Fibroblast of skin of scalp (primary cell): Measurements from ENCODE around the gene GALNT5. TPM values are rescaled to one million over a fixed set of nuclear protein-coding genes. Genes with fewer than 3 reads are reported as not detected.
A peak's percentile ranks its signal among the peaks of the same experiment; 100 is the strongest.
"Not testable (repeated sequence)": the region's sequence is repeated elsewhere in the genome, so short reads cannot be mapped to it uniquely, and the experiment has no call there.

Source experiments
- DNase-seq: peaks from one replicate; pipeline ENCODE4 v3.0.0-alpha.2; 2013
- polyA plus RNA-seq, 2 experiments: library from polyadenylated mRNA; unstranded; fragments of 120-200 nt; gene quantifications; one replicate each; pipeline ENCODE4 v1.2.1, GENCODE V29; 2013; ENCODE audit not compliant: insufficient read length in 2 of 2

Gene GALNT5, protein sequence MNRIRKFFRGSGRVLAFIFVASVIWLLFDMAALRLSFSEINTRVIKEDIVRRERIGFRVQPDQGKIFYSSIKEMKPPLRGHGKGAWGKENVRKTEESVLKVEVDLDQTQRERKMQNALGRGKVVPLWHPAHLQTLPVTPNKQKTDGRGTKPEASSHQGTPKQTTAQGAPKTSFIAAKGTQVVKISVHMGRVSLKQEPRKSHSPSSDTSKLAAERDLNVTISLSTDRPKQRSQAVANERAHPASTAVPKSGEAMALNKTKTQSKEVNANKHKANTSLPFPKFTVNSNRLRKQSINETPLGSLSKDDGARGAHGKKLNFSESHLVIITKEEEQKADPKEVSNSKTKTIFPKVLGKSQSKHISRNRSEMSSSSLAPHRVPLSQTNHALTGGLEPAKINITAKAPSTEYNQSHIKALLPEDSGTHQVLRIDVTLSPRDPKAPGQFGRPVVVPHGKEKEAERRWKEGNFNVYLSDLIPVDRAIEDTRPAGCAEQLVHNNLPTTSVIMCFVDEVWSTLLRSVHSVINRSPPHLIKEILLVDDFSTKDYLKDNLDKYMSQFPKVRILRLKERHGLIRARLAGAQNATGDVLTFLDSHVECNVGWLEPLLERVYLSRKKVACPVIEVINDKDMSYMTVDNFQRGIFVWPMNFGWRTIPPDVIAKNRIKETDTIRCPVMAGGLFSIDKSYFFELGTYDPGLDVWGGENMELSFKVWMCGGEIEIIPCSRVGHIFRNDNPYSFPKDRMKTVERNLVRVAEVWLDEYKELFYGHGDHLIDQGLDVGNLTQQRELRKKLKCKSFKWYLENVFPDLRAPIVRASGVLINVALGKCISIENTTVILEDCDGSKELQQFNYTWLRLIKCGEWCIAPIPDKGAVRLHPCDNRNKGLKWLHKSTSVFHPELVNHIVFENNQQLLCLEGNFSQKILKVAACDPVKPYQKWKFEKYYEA
- polyA plus RNA-seq (2013, experiment 1 of 2; ENCODE audit: insufficient read length) = 11.2 TPM
- polyA plus RNA-seq (2013, experiment 2 of 2; ENCODE audit: insufficient read length) = 12.5 TPM

- DNase-seq = peak; percentile 60
Observed at GRCh38 chr2:157257312-157258252, at the start of gene GALNT5. GALNT5 (plus strand) TSS chr2:157257705; CDS start chr2:157258083, 378 bp downstream.

- no peak for DNase-seq
Observed at GRCh38 chr2:157216286-157216965, 41.1 kb upstream of the GALNT5 start.

- DNase-seq = no peak
Observed at GRCh38 chr2:157217409-157217808, 40.1 kb upstream of the GALNT5 start.

DNA sequence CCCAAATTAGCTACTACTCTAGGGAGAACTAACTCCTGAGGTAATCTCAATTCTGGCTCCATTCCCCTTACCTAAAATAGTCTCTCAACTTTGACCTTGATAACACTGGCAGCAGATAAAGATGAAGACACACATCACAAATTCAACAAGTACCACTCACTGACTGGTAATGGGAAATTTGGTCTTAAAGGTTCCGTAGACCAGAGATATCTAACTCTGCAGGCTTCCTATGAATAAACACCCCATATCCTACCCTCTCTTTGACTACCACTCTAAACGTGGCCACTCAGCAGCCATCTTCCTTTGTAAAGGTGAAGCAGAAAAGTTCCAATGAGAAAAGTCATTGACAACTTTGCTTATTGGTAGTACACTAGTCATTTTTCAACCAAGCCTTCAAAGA is 38.6 kb upstream of the GALNT5 start:
- DNase-seq = no peak

DNA sequence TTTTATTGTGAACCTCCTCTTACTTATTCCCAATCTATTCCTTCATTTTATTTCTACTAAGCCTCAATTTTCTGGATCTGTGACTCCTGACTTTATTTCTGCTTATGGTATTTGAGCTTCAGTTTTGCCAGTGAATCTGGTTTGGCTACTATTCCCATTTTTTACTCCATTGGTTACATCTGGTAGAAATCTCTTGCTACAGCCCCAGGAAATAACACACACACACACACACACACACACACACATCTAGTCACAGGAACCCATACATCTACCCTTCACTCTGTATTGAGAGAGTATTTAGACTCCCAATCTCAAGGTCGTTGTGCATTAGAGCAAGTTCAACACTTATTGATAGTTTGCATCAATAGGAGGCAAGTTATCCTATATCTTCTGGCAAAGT is 37.0 kb upstream of the GALNT5 start:
- no peak for DNase-seq

DNA sequence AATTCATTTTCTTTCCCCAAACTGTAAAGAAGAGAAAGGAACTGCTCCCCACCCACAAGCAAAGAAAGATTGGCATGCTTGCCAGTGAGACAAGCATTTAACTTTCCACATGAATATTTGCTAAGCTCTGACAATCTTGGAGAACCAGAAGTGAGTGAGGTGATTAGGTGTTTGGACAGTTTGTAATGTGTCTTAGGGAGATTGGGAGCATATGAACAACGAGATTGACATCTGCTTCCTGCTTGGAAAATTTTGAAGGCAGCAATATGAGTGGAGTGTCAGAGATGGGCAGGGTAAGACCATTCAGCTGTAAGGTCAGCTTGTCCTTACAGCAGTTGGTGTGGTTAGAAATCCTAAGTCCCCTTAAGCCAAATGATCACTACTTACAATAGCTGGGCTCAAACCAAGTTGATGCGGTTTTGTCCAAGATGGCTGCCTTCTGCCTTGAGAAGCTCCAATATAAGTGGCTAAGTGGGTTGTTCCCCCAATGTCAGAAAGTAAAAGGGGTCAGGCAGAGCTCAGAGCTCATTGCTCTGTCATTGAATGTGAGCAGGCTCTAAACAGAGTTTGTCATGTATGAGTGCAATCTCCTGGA is 36.0 kb upstream of the GALNT5 start:
- DNase-seq = no peak

DNA sequence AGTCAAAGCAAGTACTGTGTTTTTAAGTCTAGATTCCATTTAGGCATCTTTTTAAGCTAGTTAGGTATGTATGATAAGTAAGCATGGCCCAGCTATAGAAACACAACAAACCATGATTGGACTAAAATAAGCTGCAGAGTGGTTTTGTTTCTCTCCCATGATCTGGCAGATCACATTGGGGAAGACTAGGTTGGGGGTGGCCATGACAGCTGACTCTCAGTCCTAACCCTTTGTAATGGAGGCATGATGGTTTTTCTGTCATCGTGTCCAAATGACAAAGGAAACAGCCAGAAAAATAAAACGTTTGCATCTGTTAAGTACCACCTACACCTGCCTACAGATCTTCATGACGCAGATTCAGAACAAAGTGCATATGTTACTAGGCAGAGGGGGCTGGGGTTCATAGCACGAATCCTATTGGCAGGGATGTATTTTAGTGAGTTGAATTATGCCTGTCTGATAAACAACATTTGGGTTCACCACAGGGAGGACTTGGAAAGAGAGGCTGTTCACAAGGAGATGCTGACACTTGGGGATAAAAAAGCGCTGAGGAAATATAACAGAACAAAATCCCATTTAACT is 33.8 kb upstream of the GALNT5 start:
- DNase-seq = no peak

DNA sequence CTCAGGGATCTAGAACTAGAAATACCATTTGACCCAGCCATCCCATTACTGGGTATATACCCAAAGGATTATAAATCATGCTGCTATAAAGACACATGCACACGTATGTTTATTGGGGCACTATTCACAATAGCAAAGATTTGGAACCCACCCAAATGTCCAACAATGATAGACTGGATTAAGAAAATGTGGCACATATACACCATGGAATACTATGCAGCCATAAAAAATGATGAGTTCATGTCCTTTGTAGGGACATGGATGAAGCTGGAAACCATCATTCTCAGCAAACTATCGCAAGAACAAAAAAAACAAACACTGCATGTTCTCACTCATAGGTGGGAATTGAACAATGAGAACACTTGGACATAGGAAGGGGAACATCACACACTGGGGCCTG is 33.1 kb upstream of the GALNT5 start:
- DNase-seq = not testable (repeated sequence)

- DNase-seq = no peak
Observed at GRCh38 chr2:157227592-157227991, 29.9 kb upstream of the GALNT5 start.

DNA sequence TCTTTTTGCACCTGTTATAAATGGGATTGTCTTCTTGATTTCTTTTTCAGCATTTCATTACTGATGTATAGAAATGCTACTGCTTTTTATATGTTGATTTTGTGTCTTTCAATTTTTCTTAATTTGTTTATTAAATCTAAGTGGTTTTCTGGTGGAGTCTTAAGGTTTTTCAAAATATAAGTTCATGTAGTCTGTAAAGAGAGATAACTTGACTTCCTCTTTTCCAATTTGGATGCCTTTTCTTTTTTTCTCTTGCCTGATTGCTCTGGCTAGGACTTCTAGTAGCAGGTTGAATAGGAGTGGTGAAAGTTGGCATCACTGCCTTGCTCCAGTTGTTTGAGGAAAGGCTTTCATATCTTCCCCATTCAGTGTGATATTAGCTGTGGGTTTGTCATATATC is 28.6 kb upstream of the GALNT5 start:
- DNase-seq = no peak

- peak; percentile 84 for DNase-seq
Observed at GRCh38 chr2:157229572-157229971, 27.9 kb upstream of the GALNT5 start.

GRCh38 chr2:157231476-157231875 is 26.0 kb upstream of the GALNT5 start:
- DNase-seq = peak; percentile 29

- peak; percentile 86 for DNase-seq
Observed at GRCh38 chr2:157233506-157233905, 24.0 kb upstream of the GALNT5 start.

DNA sequence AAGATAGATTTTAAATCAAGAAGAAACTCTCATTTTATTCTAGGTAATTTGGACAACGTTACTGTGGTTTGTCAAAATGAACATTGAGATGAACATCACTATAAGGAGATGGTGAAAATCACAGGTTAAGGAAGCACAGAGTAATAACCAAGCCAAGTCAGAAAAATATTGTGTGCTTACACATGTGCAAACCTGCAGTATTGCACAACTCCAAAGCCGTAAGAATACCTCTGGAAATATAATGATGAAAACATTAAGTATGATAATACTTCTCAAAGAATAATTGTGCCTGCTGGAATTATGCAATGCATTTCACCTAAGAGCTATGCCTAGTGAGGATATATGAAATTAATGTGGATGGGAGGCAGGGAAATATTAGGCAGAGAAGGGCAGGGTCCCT is 21.1 kb upstream of the GALNT5 start:
- DNase-seq = no peak

- DNase-seq = no peak
Observed at GRCh38 chr2:157238296-157238695, 19.2 kb upstream of the GALNT5 start.

GRCh38 chr2:157244691-157245090 is 12.8 kb upstream of the GALNT5 start:
- no peak for DNase-seq

DNA sequence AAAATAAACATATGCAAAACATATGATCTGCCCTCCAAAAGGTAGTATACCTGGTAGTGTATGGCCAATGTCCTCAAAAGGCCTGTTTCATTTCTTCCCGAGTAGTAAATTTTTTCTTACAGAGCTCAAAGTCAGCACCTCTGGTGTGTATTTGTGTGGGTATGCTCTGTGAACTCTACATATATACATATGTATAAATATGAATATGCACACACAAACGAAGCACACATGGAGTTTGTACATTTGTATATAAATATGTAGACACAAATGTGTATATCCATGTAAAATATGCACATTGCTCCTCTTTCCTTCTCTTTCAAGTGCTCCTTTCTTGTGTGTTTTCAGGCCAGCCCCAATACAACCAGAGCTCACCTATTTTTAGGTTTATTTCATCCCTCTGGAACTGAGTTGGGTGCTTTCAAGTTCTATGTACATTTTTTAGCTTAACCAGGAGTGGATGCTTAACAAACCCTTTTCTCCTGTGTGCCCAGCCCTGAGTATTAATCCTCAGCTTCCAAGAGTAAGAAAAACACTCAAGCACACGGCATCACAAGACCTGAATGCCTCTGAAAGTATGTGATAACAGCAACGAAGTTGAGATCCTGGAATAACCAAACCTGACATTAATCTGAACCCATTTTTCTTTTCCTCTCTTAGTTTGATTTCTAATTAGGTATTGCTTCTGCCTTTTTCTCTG is 12.2 kb upstream of the GALNT5 start:
- DNase-seq = no peak

DNA sequence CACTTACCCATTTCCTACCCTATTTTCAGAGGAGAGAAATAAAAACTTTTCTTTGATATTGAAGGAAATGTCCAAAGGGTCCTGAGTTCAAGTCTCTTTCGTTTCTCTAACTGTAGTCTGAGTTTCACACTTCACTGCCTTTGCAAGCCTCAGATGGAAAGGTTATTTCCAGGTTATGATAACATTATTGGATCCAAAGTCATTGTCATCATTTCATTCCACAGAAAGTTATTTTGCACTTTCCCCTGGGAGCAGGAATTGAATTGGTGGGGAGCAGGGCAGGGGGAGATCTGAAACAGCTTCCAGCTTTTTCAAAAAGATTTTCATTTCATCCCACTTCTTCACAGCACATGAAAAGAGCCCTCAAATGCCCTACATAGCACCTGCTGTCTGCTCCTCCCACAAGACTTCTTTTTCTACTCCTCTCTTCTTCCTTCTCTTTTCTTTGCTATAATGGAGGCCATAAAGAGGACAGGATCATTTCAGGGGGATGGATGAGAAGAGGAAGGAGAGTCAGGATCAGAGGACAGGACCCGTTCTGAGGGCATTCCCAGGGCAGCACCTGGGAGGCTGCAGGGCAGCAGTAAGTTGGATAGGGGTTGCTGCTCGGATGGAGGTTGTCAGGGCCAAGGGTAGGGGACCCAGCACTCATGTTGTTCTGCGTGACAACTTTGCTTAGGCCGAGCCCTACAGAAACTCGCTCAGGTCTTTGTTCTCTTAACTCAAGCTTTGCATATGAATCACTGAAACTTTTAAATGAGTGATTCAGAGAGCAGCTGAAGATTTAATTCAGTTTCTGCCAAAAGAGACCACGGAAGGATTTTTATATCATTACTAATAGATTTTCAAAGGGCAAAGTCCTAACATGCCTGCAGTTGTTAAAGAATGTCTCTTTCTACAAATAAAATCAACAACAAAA is 11.4 kb upstream of the GALNT5 start:
- DNase-seq = peak; percentile 90
